HEK293 (cell line): ENCODE measurements around the gene THSD4.

ENCODE experiments used
- CTCF ChIA-PET: fragments of 350-600 bp; formaldehyde crosslinking; extraction: SDS; loops from one replicate; lab custom pipeline; 2021; ENCODE audit warnings: antibody characterized with exemption; lab: Yijun Ruan, JAX
- POLR2A ChIA-PET: fragments of 300-600 bp; formaldehyde crosslinking; extraction: SDS; loops from one replicate; lab custom pipeline; 2020; ENCODE audit warnings: antibody characterized with exemption, inconsistent platforms; lab: Yijun Ruan, JAX
- H3K27ac ChIP-seq: fragments of 200-500 bp; sonication (Bioruptor generic); 2 replicates; pipeline ENCODE4 v1.5.1; 2014; ENCODE audit warnings: low read depth, low read length, control low read depth, inconsistent platforms; ENCODE audit errors: extremely low read depth
- H3K36me3 ChIP-seq, 2 experiments: fragments of 200-500 bp in 1 of 2; sonication (Bioruptor generic) in 1 of 2; 1 replicate in 1 of 2; 2 replicates in 1 of 2; pipeline ENCODE4 v1.5.1; 2014 to 2017; ENCODE audit warnings: inconsistent platforms in 2 of 2, low read length in 2 of 2; ENCODE audit not compliant: control insufficient read depth in 2 of 2, insufficient read depth in 1 of 2
- H3K4me1 ChIP-seq: fragments of 200-500 bp; sonication (Bioruptor generic); 2 replicates; pipeline ENCODE4 v1.5.1; 2014; ENCODE audit warnings: mild to moderate bottlenecking, low read length, inconsistent platforms; ENCODE audit not compliant: control insufficient read depth, insufficient read depth
- H3K4me3 ChIP-seq: 2 replicates; pipeline ENCODE4 v1.5.1; 2011; ENCODE audit warnings: low read depth, mild to moderate bottlenecking, control low read depth, low read length, moderate library complexity
- H3K9me3 ChIP-seq: fragments of 200-500 bp; sonication (Bioruptor generic); 2 replicates; pipeline ENCODE4 v1.5.1; 2014; ENCODE audit warnings: low read depth, low read length, inconsistent platforms; ENCODE audit not compliant: control insufficient read depth, insufficient read depth
- BCL11A ChIP-seq: fragments of 450-650 bp; formaldehyde crosslinking; IDR thresholded peaks from 2 replicates; pipeline ENCODE4 v1.5.1; 2016; ENCODE audit warnings: low read depth, missing biosample characterization, missing genetic modification characterization
- EGR2 ChIP-seq: fragments of 450-650 bp; formaldehyde crosslinking; IDR thresholded peaks from 2 replicates; pipeline ENCODE4 v1.5.1; 2016; ENCODE audit warnings: low read depth, missing biosample characterization, missing genetic modification characterization
- GLIS1 ChIP-seq: fragments of 450-650 bp; formaldehyde crosslinking; IDR thresholded peaks from 2 replicates; pipeline ENCODE4 v1.5.1; 2016; ENCODE audit warnings: missing biosample characterization, missing genetic modification characterization
- OSR2 ChIP-seq: fragments of 450-650 bp; formaldehyde crosslinking; IDR thresholded peaks from 2 replicates; pipeline ENCODE4 v1.5.1; 2016; ENCODE audit warnings: missing biosample characterization, missing genetic modification characterization
- TCF7L2 ChIP-seq: IDR thresholded peaks from 2 replicates; pipeline ENCODE4 v1.6.1; 2011; ENCODE audit warnings: low read depth, mild to moderate bottlenecking, inconsistent platforms, low read length, moderate library complexity, borderline replicate concordance
- ZBTB10 ChIP-seq: fragments of 450-650 bp; formaldehyde crosslinking; IDR thresholded peaks from 2 replicates; pipeline ENCODE4 v1.5.1; 2016; ENCODE audit warnings: missing biosample characterization, missing genetic modification characterization
- ZNF341 ChIP-seq: fragments of 450-650 bp; formaldehyde crosslinking; IDR thresholded peaks from 2 replicates; pipeline ENCODE4; 2016; ENCODE audit warnings: low read depth, missing biosample characterization, missing genetic modification characterization
- ZNF423 ChIP-seq: fragments of 450-650 bp; formaldehyde crosslinking; IDR thresholded peaks from 2 replicates; pipeline ENCODE4 v1.5.1; 2016; ENCODE audit warnings: missing biosample characterization, missing genetic modification characterization
- ZNF513 ChIP-seq: fragments of 450-650 bp; IDR thresholded peaks from 2 replicates; pipeline ENCODE4 v1.5.1; 2018; ENCODE audit warnings: missing biosample characterization, missing genetic modification characterization
- TF ChIP-seq, protein P1 (sequence below): fragments of 450-650 bp; formaldehyde crosslinking; IDR thresholded peaks from 2 replicates; pipeline ENCODE4 v1.5.1; 2016; ENCODE audit warnings: missing biosample characterization, missing genetic modification characterization
- TF ChIP-seq, protein P2 (sequence below): fragments of 450-650 bp; formaldehyde crosslinking; IDR thresholded peaks from 2 replicates; pipeline ENCODE4 v1.5.1; 2016; ENCODE audit warnings: missing biosample characterization, missing genetic modification characterization

The THSD4 gene

DNA sequence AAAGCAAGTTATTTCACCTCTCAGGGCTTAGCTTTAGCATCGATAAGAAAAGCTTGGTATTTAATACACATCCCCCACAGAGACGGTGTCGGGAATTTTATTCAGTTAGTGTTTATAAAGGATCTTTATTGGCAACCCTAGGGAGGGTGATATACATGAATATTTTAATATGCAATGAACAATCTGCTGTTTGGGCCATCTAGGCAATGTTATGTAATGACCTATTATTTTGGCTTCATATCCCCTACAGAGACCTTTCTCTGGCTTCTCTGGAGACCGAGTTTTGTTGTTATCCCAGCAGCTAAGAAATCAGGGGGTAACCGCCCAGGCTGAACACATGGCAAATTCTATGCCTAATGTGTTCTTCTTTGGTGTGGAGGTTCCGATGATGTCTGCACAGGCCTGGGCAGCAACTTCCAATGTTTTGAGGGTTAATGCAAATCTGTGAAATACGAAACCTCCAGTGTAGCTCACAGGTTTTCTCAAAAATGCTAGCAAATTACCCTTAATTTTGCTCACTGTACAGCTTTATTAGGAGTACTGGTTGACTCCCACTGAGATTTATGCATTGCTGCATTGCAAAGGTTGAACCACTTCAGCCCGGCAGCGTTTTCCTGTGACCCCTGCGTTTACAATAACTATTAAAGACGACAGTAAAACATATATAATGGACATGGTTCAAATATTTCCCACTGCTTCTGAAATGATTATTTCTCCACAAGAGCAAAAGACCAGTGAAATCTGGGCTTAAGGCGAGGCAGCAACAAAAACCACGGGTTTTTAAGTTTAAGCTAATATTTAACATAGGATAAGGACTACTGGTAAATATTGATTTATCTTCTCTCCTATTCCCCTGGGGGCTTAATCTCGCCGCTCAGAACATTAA, 396.8 kb downstream of the THSD4 start (continued):
- 0 out of 2 replicates have a peak, but pooled peaks have one; percentile 7 for TF ChIP-seq ZNF341
- 0 out of 2 replicates have a peak, but pooled peaks have one; percentile 17 for TF ChIP-seq ZNF423 (tag by site-specific recombination)

GRCh38 chr15:71512682-71513006, 397.4 kb downstream of the THSD4 start:
- POLR2A ChIA-PET = no interaction called here

GRCh38 chr15:71515375-71516186, 400.3 kb downstream of the THSD4 start:
- peaks cover 13% of the 10 kb centered on the region for H3K4me1 ChIP-seq
- CTCF ChIA-PET = interaction anchor here (0.8 to 1.2 kb wide), 3 partner anchors 17 to 234 kb away, joined by 3 to 7 read pairs (median 4); no protein-coding TSS in a partner anchor
- TF ChIP-seq, protein P1, sequence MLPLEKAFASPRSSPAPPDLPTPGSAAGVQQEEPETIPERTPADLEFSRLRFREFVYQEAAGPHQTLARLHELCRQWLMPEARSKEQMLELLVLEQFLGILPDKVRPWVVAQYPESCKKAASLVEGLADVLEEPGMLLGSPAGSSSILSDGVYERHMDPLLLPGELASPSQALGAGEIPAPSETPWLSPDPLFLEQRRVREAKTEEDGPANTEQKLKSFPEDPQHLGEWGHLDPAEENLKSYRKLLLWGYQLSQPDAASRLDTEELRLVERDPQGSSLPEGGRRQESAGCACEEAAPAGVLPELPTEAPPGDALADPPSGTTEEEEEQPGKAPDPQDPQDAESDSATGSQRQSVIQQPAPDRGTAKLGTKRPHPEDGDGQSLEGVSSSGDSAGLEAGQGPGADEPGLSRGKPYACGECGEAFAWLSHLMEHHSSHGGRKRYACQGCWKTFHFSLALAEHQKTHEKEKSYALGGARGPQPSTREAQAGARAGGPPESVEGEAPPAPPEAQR (tag by site-specific recombination) = no peak
- 0 out of 2 replicates have a peak, but pooled peaks have one; percentile 8 for TF ChIP-seq GLIS1 (tag by site-specific recombination)
- H3K9me3 ChIP-seq = no peaks in the 10 kb centered on the region
- H3K36me3 ChIP-seq = no peaks in the 10 kb centered on the region
- no peak overlapping the region for H3K4me3 ChIP-seq
- POLR2A ChIA-PET = no interaction called here
- H3K27ac ChIP-seq = no peak overlapping the region

More at GRCh38 chr15:71512682-71513006, 397.4 kb downstream of the THSD4 start:
- no peak overlapping the region; the same call in 1 of the 2 replicates for H3K27ac ChIP-seq
- no peaks in the 10 kb centered on the region for H3K9me3 ChIP-seq
- no peak overlapping the region for H3K4me3 ChIP-seq
- CTCF ChIA-PET = interaction anchor here (0.5 to 2.1 kb wide), 5 partner anchors 20 to 1614 kb away, joined by 3 to 7 read pairs (median 4); no protein-coding TSS in a partner anchor
- peaks cover 13% of the 10 kb centered on the region for H3K4me1 ChIP-seq
- H3K36me3 ChIP-seq = no peaks in the 10 kb centered on the region
- TF ChIP-seq TCF7L2 = 0 out of 2 replicates have a peak, but pooled peaks have one; percentile 11
- TF ChIP-seq, protein P2, sequence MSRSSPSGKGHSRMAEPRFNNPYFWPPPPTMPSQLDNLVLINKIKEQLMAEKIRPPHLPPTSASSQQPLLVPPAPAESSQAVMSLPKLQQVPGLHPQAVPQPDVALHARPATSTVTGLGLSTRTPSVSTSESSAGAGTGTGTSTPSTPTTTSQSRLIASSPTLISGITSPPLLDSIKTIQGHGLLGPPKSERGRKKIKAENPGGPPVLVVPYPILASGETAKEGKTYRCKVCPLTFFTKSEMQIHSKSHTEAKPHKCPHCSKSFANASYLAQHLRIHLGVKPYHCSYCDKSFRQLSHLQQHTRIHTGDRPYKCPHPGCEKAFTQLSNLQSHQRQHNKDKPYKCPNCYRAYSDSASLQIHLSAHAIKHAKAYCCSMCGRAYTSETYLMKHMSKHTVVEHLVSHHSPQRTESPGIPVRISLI (tag by site-specific recombination) = no peak
- TF ChIP-seq, all 188 proteins: peak for 1

GRCh38 chr15:71517751-71518150, 402.5 kb downstream of the THSD4 start:
- Histone ChIP-seq H3K4me1 (peaks cover 5% of the 10 kb centered on the region), H3K36me3 (no peaks in the 10 kb centered on the region), H3K27ac (no peak overlapping the region), H3K4me3 (no peak overlapping the region), H3K9me3 (no peaks in the 10 kb centered on the region)
- TF ChIP-seq OSR2 (tag by site-specific recombination) (no peak), BCL11A (tag by site-specific recombination) (no peak), ZNF513 (tag by site-specific recombination) (no peak), ZBTB10 (tag by site-specific recombination) (no peak), EGR2 (tag by site-specific recombination) (no peak)
- POLR2A ChIA-PET = no interaction called here
- CTCF ChIA-PET = no interaction called here
